Mucosa of rectum (tissue), 2 donors: ENCODE measurements around the gene HIVEP1.
"Not testable (repeated sequence)": the region's sequence is repeated elsewhere in the genome, so short reads cannot be mapped to it uniquely, and the experiment has no call there.

Experiments
- H3K27ac ChIP-seq, 2 donors: one replicate each; pipeline ENCODE4 v1.7.0; 2013; ENCODE audit warnings: inconsistent platforms in 2 of 2, low read depth in 2 of 2, low read length in 2 of 2
- H3K27me3 ChIP-seq, 2 donors: one replicate each; pipeline ENCODE4 v1.7.0; 2013; ENCODE audit warnings: low read length in 2 of 2; ENCODE audit not compliant: control insufficient read depth in 2 of 2, insufficient read depth in 2 of 2
- H3K36me3 ChIP-seq, 2 donors: one replicate each; pipeline ENCODE4 v1.7.0; 2013; ENCODE audit warnings: low read length in 2 of 2; ENCODE audit not compliant: control insufficient read depth in 2 of 2, insufficient read depth in 2 of 2
- H3K4me1 ChIP-seq, 2 donors: one replicate each; pipeline ENCODE4 v1.7.0; 2013; ENCODE audit warnings: low read length in 2 of 2, mild to moderate bottlenecking in 1 of 2; ENCODE audit not compliant: control insufficient read depth in 2 of 2, insufficient read depth in 2 of 2
- H3K4me3 ChIP-seq, 2 donors: one replicate each; pipeline ENCODE4 v1.7.0; 2013; ENCODE audit warnings: low read length in 2 of 2
- H3K9ac ChIP-seq, 2 donors: one replicate each; pipeline ENCODE4 v1.7.0; 2013; ENCODE audit warnings: low read length in 2 of 2, low read depth in 1 of 2, mild to moderate bottlenecking in 1 of 2
- H3K9me3 ChIP-seq, 2 donors: one replicate each; pipeline ENCODE4 v1.7.0; 2013; ENCODE audit warnings: low read length in 2 of 2; ENCODE audit not compliant: control insufficient read depth in 2 of 2
- donor health status: healthy.
- donor health status: Normal muscosa, but diverticular disease.

The HIVEP1 gene

GRCh38 chr6:12173181-12173580, 161.1 kb downstream of the HIVEP1 start:
- Histone ChIP-seq H3K4me1 (no peaks in the 10 kb centered on the region), H3K4me3 (no peak overlapping the region), H3K9ac (no peak overlapping the region)

DNA sequence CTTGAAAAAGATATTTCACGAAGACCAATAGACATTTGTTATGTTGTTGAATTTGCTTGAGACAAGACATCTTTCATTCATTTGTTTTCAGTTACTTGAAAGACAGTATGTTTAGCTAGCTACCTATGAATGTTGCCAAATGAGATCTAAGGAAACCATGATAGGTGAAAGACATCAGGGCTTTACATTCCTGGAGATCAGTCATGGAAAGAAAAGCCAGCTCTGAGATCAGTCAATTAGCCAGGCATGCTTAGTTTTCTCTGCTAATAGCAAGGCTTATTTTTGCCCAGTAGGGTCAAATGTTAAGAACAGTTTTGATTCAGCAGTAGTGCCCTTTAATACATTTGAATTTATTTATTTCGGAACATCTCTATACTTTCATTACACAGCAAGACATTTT, 161.5 kb downstream of the HIVEP1 start:
- no peak overlapping the region for H3K9ac ChIP-seq
- no peaks in the 10 kb centered on the region for H3K27me3 ChIP-seq
- no peak overlapping the region for H3K4me3 ChIP-seq
- no peak overlapping the region for H3K27ac ChIP-seq
- no peaks in the 10 kb centered on the region for H3K4me1 ChIP-seq
- H3K36me3 ChIP-seq: no peaks in the 10 kb centered on the region
- no peaks in the 10 kb centered on the region for H3K9me3 ChIP-seq

More at GRCh38 chr6:12173181-12173580, 161.1 kb downstream of the HIVEP1 start:
- H3K27ac ChIP-seq: no peak overlapping the region
- no peaks in the 10 kb centered on the region for H3K9me3 ChIP-seq
- no peaks in the 10 kb centered on the region for H3K27me3 ChIP-seq
- no peaks in the 10 kb centered on the region for H3K36me3 ChIP-seq

- H3K4me1 ChIP-seq: no peaks in the 10 kb centered on the region
- H3K36me3 ChIP-seq: no peaks in the 10 kb centered on the region
- no peaks in the 10 kb centered on the region for H3K27me3 ChIP-seq
- no peak overlapping the region for H3K4me3 ChIP-seq
- no peaks in the 10 kb centered on the region for H3K9me3 ChIP-seq
- H3K27ac ChIP-seq: no peak overlapping the region
- no peak overlapping the region for H3K9ac ChIP-seq
These were observed 162.8 kb downstream of the HIVEP1 start for GRCh38 chr6:12174878-12175277.

DNA sequence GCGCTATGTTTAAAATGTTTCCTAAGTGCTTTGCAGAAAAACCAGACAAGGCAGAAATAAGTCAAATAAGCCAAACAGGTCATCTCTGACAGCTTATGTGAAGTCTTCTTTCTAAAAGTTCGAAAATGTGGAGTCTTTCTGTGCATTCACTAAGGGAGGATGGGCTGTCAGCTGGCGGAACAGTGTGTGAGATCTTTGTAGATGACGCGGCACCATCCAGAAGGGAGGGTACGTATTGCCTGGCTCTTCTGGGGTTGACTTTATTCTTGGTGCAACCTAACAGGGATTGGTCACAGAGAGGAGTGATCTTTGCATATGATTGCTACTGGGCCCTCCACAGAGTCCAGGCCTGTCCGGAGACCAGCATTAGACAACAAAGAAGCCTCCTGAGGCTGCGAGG, 163.5 kb downstream of the HIVEP1 start:
- Histone ChIP-seq H3K9ac (no peak overlapping the region), H3K4me1 (no peaks in the 10 kb centered on the region), H3K27ac (no peak overlapping the region), H3K9me3 (no peaks in the 10 kb centered on the region), H3K4me3 (no peak overlapping the region), H3K27me3 (no peaks in the 10 kb centered on the region), H3K36me3 (no peaks in the 10 kb centered on the region)

- H3K27me3 ChIP-seq, H3K27ac ChIP-seq, H3K4me1 ChIP-seq: not testable (repeated sequence)
These were observed 164.7 kb downstream of the HIVEP1 start for GRCh38 chr6:12176782-12177181.

GRCh38 chr6:12178521-12178920, 166.4 kb downstream of the HIVEP1 start:
- Histone ChIP-seq H3K9ac (no peak overlapping the region), H3K36me3 (no peaks in the 10 kb centered on the region), H3K9me3 (no peaks in the 10 kb centered on the region), H3K27ac (no peak overlapping the region), H3K4me3 (no peak overlapping the region), H3K4me1 (no peaks in the 10 kb centered on the region), H3K27me3 (no peaks in the 10 kb centered on the region)

More at GRCh38 chr6:12176782-12177181, 164.7 kb downstream of the HIVEP1 start:
- not testable (repeated sequence) for H3K9ac ChIP-seq, H3K36me3 ChIP-seq, H3K9me3 ChIP-seq, H3K4me3 ChIP-seq

- H3K27me3 ChIP-seq: no peaks in the 10 kb centered on the region
- H3K27ac ChIP-seq: no peak overlapping the region
- no peaks in the 10 kb centered on the region for H3K4me1 ChIP-seq
- H3K4me3 ChIP-seq: no peak overlapping the region
- H3K9me3 ChIP-seq: no peaks in the 10 kb centered on the region
- no peak overlapping the region for H3K9ac ChIP-seq
- no peaks in the 10 kb centered on the region for H3K36me3 ChIP-seq
These were observed 169.4 kb downstream of the HIVEP1 start for GRCh38 chr6:12181481-12181880.

DNA sequence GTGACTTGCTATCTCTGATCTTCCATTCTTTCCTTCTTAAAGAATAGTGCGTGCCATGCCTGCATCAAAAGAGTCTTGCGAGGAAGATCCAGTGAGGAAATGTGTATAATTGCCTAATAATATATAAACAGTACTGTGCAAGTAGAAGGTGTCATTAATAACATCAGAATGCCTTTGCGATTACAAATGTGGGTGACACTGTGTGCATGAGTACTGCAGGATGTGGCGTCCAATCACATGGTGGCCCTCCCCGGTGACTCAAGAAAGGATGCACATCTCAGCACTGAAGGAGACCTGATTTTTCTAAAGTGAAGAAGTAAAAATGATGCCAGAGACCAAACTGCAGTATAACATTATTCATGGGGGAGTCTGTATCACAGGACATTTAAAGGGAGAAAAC, 170.6 kb downstream of the HIVEP1 start:
- H3K27me3 ChIP-seq: no peaks in the 10 kb centered on the region
- H3K4me1 ChIP-seq: no peaks in the 10 kb centered on the region
- H3K27ac ChIP-seq: no peak overlapping the region
- no peaks in the 10 kb centered on the region for H3K36me3 ChIP-seq
- no peaks in the 10 kb centered on the region for H3K9me3 ChIP-seq
- no peak overlapping the region for H3K9ac ChIP-seq
- H3K4me3 ChIP-seq: no peak overlapping the region

DNA sequence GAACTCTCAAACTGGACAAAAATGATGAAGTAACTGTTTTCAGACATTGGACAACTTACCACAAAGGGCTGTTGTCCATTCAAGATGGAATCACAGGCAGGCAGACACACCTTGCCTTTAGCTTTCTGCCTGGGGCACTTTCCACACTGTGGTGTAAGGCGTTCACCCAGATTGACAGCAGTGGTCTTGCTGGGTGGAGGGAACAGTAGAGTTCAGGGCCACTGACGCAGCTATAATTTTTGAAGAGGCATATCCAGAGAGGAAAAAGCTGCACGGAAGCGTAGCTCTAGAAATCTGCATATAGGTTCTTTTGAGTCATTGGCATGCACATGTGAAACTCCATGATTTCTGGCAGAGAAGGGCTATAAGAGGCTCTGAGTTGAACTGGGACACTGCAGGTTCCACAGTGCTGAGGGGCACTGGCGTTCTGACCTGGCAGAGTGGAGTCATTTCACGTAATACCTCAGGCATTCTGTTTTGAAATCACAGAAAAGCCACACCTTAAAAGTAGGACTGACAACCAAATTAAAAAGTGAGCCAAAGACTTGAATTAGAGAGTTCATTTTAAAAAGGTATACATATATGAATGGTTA, 173.1 kb downstream of the HIVEP1 start:
- H3K9me3 ChIP-seq: no peaks in the 10 kb centered on the region
- H3K9ac ChIP-seq: no peak overlapping the region
- H3K27ac ChIP-seq: no peak overlapping the region
- no peaks in the 10 kb centered on the region for H3K36me3 ChIP-seq
- no peaks in the 10 kb centered on the region for H3K27me3 ChIP-seq
- H3K4me3 ChIP-seq: no peak overlapping the region
- H3K4me1 ChIP-seq: no peaks in the 10 kb centered on the region

DNA sequence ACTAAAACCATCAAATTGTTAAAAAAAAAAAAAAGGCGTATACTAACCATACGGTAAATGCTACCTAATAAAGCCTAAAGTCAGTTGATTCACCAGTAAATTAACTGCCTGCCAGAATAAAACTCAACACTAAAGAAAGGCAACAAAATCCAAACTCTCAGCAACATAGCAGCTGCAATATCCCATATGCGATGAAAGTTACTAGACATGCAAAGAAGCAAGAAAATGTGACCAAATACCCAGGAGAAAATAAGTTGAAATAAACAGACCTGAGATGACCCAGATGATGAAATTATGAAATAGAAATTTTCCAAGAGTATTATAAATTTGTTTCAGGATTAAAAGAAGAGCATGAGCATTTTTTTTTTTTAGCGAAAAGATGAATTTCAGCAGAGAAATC, 174.4 kb downstream of the HIVEP1 start:
- H3K4me3 ChIP-seq: no peak overlapping the region
- no peaks in the 10 kb centered on the region for H3K27me3 ChIP-seq
- no peaks in the 10 kb centered on the region for H3K36me3 ChIP-seq
- no peaks in the 10 kb centered on the region for H3K4me1 ChIP-seq
- H3K27ac ChIP-seq: no peak overlapping the region
- no peaks in the 10 kb centered on the region for H3K9me3 ChIP-seq
- no peak overlapping the region for H3K9ac ChIP-seq

DNA sequence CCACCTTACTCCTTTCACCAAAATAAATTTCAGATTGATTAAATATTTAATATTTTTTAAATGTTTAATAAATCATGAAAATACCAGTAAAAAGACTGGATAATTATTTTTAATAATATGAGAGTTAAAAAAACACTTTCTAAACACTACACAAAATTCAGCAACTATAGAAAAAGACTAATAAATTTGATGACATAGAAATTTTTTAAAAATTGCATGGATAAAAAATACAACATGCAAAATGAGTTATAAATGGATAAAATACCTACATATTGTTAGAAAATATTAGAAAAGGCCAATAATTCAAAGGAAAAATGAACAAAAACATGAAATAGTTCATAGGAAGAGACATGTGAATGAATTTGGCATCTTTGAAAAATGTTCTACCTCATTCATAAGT, 177.0 kb downstream of the HIVEP1 start:
- Histone ChIP-seq H3K27ac (no peak overlapping the region), H3K4me1 (no peaks in the 10 kb centered on the region), H3K36me3 (no peaks in the 10 kb centered on the region), H3K4me3 (no peak overlapping the region), H3K9ac (no peak overlapping the region), H3K27me3 (no peaks in the 10 kb centered on the region), H3K9me3 (no peaks in the 10 kb centered on the region)
